GM18861 (cell line): ENCODE measurements around the gene UST.

ENCODE experiments used
- ATAC-seq: cut with Tn5 transposase; IDR thresholded peaks from one replicate; pipeline ENCODE4 v1.9.1; 2021; ENCODE audit not compliant: unreplicated experiment

Gene UST

DNA sequence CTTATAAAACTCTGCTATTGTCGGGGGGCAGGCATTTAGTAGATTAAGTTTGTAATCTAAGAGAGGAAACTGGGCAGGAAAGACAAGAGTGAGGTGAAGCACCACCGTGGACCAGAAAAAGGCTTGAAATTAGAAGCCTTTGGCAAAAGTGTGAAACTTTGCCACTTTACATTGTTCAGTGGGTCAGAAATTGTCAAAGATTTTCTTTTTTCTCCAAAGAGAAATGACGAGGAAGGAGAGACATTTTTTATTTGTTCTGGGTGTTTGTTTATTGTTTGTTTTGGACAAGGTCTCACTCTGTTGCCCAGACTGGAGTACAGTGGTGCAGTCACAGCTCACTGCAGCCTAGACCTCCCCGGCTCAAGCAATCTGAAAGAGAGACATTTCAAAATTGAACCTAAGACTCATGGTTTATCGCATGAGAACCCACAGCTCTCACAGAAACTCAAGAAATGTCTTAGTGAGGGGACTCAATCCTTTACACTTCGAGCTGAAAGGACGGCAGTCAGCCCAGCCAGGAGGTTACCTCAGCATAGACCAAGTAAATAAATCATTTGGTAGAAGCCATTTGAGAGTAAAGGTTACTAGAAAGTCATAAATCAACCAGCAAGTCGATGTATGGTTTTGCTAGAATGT, 307.8 kb downstream of the UST start:
- ATAC-seq = peak; percentile 55

DNA sequence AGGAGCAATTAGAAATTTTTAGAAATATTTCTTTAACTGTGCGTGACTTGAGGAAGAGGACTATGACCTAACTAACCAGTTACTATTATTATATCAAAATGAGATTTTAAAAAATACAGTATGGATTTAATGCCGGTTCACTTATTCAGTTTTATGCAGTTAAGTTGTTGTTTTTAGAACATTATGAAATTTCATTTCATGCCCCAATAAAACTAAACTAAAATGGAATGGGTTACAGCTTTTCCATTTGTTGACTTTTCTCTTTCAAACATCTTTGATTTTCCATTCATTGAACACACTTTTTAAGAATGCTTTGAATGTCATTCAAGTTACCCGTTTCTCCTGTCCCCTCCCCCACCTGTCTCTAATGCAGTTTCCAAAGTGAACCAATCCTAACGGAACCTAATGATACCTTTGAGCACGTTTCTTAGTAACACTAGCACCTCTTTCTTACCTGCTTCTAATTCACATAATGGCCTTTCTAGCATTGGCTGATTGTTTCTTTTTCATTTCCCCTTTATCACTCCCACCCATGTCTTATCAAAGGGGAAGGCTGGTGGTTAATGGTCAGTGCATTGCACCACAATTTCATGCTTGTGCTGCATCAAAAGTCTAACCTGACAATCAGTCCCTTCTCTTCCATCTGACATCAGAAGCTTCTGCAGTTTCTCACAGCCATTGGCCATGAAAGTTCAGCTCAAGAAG, 308.5 kb downstream of the UST start:
- no peak for ATAC-seq

DNA sequence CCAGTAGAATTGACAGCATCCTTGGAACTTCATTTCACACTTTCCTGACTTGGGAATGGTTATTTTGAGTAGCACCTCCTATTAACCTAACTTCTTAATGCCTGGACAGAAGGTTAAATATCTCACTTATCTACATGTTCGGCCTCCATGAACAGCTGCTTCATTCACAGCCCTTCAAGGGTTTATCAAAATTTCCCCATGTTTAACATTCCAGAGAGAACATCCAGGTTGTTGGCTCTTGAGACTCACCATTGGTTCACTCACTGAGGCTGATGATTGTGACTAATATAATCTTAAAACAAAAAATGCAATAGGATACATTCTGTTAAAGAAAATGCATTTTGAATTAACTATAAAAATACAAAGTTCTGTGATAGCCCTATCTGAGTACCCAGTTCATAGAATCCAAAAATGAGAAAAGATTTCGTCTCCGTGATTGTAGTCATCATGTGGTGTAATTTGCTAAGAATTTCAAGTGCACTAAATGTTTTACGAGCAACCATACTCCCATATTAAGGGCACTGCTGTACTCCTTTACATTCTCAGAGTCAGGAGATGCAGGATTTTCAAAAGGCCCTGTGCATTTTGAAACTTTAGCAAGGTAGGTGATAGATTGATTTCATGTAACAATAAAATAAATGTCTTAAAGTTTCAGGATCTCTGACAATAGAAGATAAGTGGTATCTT, 310.1 kb downstream of the UST start:
- no peak for ATAC-seq

DNA sequence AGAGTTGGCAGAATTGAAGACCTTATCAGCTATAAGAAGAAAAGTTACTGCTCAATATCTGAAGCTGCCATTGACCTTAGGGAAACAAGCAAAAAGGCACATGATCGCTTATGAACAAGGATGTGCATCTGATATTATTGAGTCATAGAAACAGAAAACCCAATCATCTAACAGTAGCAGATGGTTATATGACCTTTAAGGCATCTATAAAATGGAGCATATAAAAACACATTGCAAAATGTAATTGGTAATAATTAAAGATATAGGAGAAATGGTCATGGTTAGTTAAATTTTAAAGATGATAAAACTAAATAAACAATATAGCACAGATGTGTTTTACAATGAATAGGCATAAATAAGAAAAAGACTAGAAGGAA, 310.6 kb downstream of the UST start:
- ATAC-seq = no peak

DNA sequence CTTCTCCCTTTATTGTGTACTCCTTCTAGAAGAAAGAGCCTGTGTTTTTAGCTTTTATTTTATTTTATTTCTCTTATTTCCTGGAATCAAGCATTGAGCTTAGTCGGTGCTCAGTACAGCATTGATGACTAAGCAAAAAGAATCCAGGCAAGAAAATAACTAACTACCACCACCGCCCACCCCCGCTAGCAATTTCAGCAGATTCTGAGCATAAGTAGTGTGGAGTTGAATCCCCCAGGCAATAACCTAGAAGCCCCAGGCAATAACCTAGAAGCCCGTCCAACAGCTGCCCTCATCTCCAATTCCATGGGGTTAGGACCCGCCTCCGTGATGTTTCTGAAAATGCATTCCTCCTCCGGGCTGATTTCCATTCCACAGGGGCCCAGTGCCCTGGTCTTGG, 312.7 kb downstream of the UST start:
- no peak for ATAC-seq

DNA sequence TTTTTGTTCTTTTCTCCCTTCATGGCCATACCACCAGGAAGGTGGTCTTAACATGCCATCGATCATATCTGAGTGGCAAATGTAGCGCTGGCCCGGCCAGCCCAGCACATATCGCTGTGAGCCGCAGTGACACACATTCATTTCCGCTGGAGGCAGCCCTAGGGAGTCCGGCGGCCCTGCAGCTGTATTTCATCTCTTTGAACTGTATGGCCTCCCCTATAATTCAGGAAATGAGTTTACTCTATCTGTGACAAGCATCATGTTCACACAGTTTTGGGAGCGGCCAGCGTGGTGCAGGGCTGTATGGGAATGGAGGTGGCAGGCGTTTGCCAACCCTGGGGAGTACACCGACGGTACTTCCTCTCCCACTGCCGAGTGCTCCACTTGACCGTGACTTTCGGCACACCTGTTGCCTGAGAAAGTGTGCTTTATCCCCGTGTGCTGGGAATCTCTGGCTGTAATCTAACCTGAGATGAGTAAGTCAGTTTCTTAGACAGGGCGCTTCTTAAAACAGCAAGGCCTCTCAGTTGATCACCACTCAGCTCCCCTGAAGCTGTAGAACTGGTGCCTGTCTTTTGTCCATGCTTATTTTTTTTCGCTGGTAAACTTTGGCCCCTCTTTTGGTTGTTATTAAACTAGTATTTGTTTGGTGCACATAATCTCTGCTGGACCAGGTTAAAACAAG, 313.6 kb downstream of the UST start:
- peak; percentile 62 for ATAC-seq

DNA sequence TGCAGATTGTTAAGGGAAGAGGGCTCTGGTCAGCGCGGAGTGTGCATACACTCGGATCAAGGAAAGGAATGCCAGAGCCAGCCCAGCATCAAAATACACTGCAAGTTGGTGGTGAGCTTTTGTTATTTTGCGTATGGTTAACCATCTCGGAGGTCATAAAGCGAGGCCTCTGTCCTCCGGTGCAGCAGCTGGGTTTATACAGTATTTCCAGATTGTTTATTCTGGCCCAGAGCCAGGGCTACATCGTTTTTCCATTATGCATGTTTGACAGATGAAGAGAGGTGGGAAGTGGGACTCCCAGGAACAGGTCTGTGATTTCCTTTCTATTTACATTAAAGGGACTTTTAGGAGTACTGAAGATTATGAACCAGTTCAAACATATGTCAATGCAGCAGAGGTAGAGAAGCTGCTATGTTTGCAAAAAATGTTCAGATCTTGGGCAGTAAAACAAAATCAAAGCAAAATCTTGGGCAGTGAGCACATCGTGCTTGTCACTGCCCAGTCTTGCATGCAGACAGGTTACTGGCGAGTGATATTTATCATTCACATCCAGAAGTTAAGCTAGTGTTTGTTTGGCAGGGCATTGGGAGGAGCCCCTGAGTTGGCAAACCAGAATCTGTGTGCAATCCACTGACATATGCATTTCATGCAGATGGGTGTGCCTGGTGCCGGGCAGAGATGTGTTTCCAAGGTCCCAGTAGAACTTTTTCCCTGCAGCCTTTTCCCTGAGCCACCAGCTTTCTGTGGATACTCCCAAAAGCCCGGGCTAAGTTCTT, 314.3 kb downstream of the UST start:
- ATAC-seq = no peak

DNA sequence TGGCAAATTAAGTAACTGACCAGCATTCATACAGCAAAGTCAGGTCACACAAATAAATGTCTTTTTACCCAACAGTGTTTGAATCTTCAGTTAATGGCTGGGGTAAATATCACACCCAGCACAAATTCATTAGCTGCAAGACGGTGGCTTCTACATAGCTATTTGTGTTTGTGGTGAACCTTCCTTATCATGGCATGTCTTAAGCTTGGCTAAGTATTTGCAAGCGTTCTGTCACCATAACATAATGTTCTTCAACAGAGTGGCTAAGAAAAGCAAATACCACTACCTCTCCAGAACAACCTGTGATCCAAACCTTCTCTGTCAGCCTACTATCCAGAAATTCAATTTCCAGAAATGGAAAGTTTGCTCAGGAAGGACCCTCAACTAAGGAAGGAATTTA, 315.1 kb downstream of the UST start:
- no peak for ATAC-seq

DNA sequence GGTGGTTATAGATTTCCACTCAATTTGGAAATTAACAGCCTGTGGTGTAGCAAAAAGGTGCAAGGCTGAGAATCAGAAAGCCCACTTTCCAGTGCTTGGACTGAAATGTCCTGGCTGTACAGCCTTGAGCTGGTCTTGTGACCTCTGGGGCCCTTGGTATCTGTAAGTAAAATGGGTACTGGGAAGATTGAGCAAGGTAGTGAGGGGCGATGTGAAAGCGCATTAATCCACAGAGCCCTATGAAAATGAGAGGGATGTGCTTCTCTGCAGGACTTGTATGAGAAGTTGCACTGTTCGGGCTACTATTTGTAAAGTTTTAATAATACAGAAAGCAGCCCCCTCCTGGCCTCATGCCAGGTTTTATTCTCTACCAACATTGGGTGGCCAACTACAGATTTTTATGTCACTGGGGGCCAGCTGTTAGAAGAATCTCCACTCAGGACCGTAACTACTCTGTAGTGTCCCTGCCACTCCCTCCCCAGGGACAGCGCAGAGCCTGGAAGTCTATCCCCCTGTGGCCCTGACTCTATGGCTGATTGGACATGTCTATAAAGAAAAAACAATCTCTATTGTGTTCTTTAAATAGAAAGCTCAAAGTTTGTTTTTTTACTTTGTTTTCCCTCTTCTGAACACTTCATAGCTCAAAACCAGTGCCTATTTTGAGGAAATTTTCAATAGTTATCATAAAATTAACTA, 316.0 kb downstream of the UST start:
- ATAC-seq = no peak

DNA sequence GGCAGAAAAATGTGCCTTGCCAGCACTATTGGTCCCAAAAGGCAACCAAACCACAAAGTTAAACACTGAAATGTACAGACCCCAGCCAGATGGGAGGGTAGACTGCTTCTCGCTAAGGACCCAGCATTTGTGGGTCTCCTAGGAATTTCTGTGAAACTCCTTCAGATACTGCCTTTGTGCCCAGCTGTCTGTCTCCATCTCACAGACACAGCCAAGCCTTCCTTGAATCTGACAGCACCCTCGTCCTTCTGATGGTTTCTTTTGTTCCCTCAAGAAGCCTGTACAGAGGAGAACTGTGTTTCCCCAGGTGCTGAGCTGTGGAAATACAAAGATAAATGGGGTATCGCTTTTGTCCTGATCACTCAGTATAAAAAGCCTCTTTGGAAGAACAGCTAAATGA, 316.6 kb downstream of the UST start:
- no peak for ATAC-seq

DNA sequence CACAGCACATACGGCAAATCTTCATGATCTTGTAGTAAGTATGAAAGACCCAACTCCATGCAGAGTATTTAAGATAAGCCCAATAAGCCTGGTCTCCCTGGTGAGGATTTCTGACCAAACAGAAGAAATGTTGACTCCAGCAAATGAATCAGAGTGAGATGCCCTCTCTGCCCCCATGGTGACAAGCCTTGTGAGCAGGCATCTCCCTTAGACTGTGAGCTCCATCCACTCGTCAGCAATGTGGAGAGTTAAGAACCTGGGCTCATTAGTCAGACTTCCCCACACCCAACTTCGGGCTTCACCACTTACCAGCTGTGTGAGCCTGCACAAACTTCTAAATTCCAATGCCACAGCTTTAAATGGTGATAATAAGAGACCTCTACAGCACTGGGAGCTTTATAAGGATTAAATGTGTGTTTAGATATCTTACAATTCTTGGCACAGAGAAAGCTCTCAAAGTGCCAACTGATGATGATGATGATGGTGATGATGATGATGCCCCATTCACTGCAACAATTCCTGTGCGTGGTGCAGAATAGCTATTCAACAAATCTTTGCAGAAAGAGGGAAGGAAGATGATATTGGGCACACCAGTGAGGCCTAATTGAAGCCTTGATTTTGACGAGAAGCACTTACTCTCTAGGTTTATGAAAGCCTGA, 317.3 kb downstream of the UST start:
- ATAC-seq = no peak

DNA sequence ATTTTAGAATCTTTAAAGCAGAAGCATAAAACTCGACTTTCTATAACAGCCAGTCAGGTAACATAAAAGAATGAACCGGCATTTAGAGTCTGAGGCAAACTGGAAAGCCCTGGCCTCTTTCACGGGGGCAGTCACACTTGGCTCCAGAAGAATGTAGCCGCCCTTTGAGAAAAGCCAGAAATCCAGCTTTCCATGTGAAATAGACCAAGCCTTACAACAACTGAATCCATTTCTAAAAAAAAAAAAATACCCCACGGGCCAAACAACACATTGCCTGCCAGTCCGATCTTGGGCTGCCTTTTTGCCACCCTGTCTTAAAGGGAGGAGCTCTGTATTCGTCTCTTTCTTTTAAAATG, 317.8 kb downstream of the UST start:
- ATAC-seq = no peak

DNA sequence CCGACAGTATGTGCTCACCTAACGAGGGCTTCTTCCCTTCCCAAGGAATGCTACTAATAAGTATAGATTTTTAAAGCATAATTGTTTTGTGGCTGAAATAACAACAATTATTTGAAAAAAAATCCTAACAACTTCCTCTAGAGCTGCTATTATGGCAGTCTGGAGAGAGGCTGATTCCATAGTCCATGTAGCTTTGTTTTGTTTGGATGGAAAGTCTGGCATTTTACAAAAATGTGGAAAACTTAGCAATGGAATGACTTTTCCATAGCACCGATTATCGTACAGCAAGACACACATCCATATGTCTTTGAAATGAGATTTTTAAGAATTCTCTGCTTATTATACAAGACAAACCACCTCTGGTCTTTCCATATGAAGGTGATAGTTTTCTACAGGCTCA, 318.3 kb downstream of the UST start:
- no peak for ATAC-seq

DNA sequence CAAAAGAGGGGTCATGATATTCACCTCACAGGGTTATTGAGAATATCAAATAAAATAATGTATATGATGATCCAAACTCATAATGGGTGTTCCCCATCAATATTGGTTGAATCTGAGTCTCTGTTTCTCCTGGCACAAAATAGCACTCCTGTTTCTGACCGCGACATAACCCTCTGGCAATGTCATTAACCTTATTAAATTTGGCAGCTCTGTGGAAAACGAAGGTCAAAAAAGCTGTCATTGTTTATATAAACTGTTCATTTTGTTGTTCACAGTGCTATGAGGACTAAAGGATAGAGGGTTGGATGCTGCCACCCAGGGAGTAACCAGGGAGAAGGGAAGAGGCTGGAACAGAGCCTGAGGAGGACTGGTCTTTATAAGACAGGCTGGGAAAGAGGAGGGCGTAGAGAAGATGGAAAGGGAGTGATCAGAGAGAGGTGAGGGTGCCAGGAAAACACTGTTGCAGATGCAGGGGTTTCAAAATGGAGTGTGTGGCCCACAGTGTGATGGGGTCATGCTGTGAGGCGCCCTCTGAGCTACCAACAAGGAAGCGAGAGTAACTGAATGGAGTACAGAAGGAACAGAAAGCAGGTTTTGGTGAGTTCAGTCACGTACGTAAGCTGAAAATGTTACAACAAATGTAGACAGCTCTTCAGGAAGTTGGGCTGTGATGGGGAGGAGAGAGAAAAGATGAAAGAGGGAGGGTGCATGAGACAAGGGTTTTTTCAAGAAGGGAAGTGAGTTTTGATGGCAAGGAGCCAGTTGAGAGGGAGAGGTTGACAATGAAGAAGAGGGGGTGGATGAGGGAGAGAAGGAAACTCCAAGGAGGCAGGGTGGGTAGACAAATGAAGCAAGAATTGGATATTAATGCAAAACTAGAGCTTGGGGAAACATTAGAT, 319.1 kb downstream of the UST start:
- peak; percentile 97 for ATAC-seq

DNA sequence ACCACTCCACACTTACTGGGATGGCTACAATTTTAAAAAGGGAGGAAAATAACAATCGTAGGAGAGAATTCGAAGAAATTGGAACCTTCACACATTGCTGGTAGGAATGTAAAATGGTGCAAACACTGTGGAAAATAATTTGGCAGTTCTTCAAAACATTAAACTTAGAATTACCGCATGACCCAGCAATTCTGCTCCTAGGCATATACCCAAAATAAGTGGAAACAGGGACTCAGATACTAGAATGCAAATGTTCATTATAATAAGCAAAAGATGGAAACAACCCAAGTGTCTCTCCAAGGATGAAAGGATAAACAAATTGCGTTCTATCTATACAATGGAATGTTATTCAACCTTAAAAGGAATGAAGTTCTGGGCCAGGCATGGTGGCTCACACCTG, 325.2 kb downstream of the UST start:
- no peak for ATAC-seq

DNA sequence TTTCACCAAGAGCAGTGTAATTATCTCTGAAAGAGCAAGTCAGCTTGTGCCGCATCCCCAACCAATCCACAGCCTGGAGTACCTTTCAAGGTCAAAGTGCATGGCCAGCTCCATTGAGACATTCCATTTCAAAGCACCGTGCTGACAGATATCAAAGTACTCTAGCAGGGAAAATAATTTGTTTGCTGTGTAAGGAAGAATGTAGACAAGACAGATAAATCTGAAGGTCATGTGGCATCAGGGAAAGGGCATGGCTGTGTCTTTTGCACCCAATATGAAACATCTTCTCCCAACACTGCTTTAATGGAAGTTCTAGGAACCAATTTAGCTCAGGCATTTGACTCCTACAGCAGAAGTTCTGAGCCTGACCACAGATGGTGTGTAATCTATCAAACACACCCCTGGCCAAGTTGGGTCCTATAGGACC, 328.0 kb downstream of the UST start:
- ATAC-seq = no peak

DNA sequence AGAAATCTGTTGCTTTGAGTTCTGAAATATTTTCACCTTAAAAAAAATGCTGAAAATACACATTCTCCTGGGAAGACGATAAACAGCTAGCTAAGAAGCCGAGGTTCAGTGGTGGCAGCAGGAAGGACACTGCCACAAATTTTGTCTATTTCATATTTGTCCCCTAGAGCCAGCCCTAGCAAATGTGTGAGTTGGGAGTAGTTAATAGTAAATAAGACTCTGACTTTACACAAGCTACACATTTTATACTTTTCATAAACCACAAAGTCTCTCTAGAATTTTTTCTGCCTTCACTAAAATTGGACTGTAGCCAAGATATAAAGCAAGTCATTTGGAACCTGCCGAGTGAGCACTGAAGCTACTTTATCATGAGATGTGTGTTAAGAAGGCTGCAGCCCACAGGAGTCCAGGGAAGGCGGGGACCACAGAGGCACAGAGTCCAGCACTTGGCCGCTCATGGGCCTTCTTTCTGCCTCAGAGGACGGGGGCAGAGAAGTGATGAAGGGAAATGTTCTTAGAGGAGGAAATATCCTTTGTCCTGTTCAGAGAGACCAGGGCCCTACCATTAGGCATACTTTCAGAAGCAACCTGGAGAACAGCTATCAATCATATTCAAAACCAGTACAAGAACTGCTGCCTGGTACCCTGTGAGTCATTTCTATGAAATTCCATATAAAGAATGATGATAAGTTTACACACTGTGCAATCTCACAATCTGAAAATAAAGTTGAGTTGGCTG, 329.0 kb downstream of the UST start:
- ATAC-seq = no peak

DNA sequence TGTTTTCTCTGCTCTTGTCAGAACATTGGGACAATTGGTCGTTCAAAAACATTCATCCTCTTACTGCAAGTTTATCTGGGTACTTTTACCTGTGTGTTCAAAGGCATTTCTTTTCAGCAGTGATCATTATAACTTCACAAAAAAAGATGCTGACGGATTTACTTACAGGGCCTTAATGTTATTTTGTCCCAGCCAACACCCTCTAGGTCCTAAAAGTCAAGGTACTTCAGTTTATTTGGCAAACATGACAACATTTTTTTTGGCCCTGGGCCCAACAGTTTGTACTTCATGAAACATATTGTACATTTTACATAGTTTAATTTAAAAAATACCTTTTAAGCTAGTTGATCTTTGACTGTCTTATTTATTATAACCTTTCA, 329.5 kb downstream of the UST start:
- ATAC-seq = no peak
